ENCODE measurements around the gene CNGA1.

- TF ChIP-seq, protein P1, sequence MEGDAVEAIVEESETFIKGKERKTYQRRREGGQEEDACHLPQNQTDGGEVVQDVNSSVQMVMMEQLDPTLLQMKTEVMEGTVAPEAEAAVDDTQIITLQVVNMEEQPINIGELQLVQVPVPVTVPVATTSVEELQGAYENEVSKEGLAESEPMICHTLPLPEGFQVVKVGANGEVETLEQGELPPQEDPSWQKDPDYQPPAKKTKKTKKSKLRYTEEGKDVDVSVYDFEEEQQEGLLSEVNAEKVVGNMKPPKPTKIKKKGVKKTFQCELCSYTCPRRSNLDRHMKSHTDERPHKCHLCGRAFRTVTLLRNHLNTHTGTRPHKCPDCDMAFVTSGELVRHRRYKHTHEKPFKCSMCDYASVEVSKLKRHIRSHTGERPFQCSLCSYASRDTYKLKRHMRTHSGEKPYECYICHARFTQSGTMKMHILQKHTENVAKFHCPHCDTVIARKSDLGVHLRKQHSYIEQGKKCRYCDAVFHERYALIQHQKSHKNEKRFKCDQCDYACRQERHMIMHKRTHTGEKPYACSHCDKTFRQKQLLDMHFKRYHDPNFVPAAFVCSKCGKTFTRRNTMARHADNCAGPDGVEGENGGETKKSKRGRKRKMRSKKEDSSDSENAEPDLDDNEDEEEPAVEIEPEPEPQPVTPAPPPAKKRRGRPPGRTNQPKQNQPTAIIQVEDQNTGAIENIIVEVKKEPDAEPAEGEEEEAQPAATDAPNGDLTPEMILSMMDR (IDR thresholded peaks at IDR 0.05): no peak
- TF ChIP-seq POLR2A (IDR thresholded peaks at IDR 0.05): no peak
- TF ChIP-seq POLR2AphosphoS5 (IDR thresholded peaks at IDR 0.05): no peak
These were observed 61.8 kb downstream of the CNGA1 start for GRCh38 chr4:47954677-47955076.

All from gastroesophageal sphincter (tissue), 3 donors.